WTC11 (cell line): ENCODE results near the gene SEC22C. TPM values are rescaled to one million over a fixed set of nuclear protein-coding genes. Genes with fewer than 3 reads are reported as not detected.

Experiments
- ATAC-seq: fragments of 200-7000 bp; cut with Tn5 transposase; 2 replicates; pipeline ENCODE4 v1.10.0; 2021; ENCODE audit warnings: mild to moderate bottlenecking, moderate library complexity
- CTCF ChIA-PET: fragments of 300-600 bp; sonication (Branson Sonifier 250); formaldehyde crosslinking; loops from one replicate; lab custom pipeline; 2021; ENCODE audit warnings: antibody characterized with exemption; lab: Charles Lee
- POLR2A ChIA-PET: fragments of 350-600 bp; sonication (Branson Sonifier 250); formaldehyde crosslinking; loops from one replicate; lab custom pipeline; 2021; ENCODE audit warnings: antibody characterized with exemption; lab: Charles Lee
- DNase-seq: peaks from one replicate; pipeline ENCODE4 v3.0.0; 2021; ENCODE audit warnings: low spot score
- H3K27ac Mint-ChIP-seq: 2 replicates; pipeline ENCODE4 v1.8.0; 2021; ENCODE audit warnings: mixed read lengths
- H3K27me3 Mint-ChIP-seq: 2 replicates; pipeline ENCODE4 v1.8.0; 2021; ENCODE audit warnings: low read depth, mild to moderate bottlenecking, moderate library complexity, mixed read lengths
- H3K36me3 Mint-ChIP-seq: 2 replicates; pipeline ENCODE4 v1.8.0; 2021; ENCODE audit warnings: mixed read lengths
- H3K4me1 Mint-ChIP-seq: 2 replicates; pipeline ENCODE4 v1.8.0; 2022; ENCODE audit warnings: mixed read lengths
- H3K4me3 Mint-ChIP-seq: 2 replicates; pipeline ENCODE4 v1.8.0; 2021; ENCODE audit warnings: mild to moderate bottlenecking, moderate library complexity, mixed read lengths
- H3K9me3 Mint-ChIP-seq: 2 replicates; pipeline ENCODE4 v1.8.0; 2021; ENCODE audit warnings: mixed read lengths
- AFF4 ChIP-seq: sonication (generic); formaldehyde crosslinking; IDR thresholded peaks from 2 replicates; pipeline ENCODE4 v1.8.1; 2023; ENCODE audit warnings: mild to moderate bottlenecking, missing genetic modification reagents, borderline replicate concordance
- ATF3 ChIP-seq: sonication (generic); formaldehyde crosslinking; conservative IDR thresholded peaks from 2 replicates; pipeline ENCODE4 v1.8.1; 2022; ENCODE audit warnings: mild to moderate bottlenecking, missing genetic modification reagents
- CREM ChIP-seq: sonication (generic); formaldehyde crosslinking; IDR thresholded peaks from 2 replicates; pipeline ENCODE4 v1.8.1; 2022; ENCODE audit warnings: mild to moderate bottlenecking, missing genetic modification reagents, moderate library complexity
- E2F5 ChIP-seq: sonication (generic); formaldehyde crosslinking; IDR thresholded peaks from 2 replicates; pipeline ENCODE4 v1.8.1; 2022; ENCODE audit warnings: mild to moderate bottlenecking, moderate library complexity, missing genetic modification reagents
- ELF4 ChIP-seq: sonication (generic); formaldehyde crosslinking; IDR thresholded peaks from 2 replicates; pipeline ENCODE4 v1.8.1; 2022; ENCODE audit warnings: low read depth, mild to moderate bottlenecking, moderate library complexity, missing genetic modification reagents
- ETV6 ChIP-seq: sonication (generic); formaldehyde crosslinking; IDR thresholded peaks from 2 replicates; pipeline ENCODE4 v1.8.1; 2022; ENCODE audit warnings: mild to moderate bottlenecking, missing genetic modification reagents
- GRHL2 ChIP-seq: fragments of 250-450 bp; sonication (Bioruptor Pico); IDR thresholded peaks from 2 replicates; pipeline ENCODE4 v1.8.0; 2022; ENCODE audit warnings: mild to moderate bottlenecking, moderate library complexity; ENCODE audit not compliant: insufficient replicate concordance, severe bottlenecking
- HMGA2 ChIP-seq: fragments of 250-450 bp; sonication (Bioruptor Pico); IDR thresholded peaks from 2 replicates; pipeline ENCODE4 v1.4.0; 2021; ENCODE audit warnings: mild to moderate bottlenecking, moderate library complexity
- IRF1 ChIP-seq: sonication (generic); formaldehyde crosslinking; IDR thresholded peaks from 2 replicates; pipeline ENCODE4 v1.8.0; 2023; ENCODE audit warnings: missing genetic modification reagents
- JAZF1 ChIP-seq: fragments of 250-450 bp; sonication (Bioruptor Pico); IDR thresholded peaks from 2 replicates; pipeline ENCODE4 v1.9.0; 2021; ENCODE audit warnings: moderate library complexity, mild to moderate bottlenecking, inconsistent platforms
- MAX ChIP-seq: sonication (generic); formaldehyde crosslinking; IDR thresholded peaks from 2 replicates; pipeline ENCODE4 v1.8.0; 2022; ENCODE audit warnings: mild to moderate bottlenecking, missing genetic modification reagents
- MXD4 ChIP-seq: fragments of 250-450 bp; sonication (Bioruptor Pico); IDR thresholded peaks from 2 replicates; pipeline ENCODE4 v1.8.0; 2021; ENCODE audit warnings: mild to moderate bottlenecking, moderate library complexity, borderline replicate concordance
- NR1H2 ChIP-seq: sonication (generic); formaldehyde crosslinking; IDR thresholded peaks from 2 replicates; pipeline ENCODE4 v1.9.0; 2021; ENCODE audit warnings: mild to moderate bottlenecking, moderate library complexity, missing genetic modification reagents
- NR3C1 ChIP-seq: sonication (generic); formaldehyde crosslinking; conservative IDR thresholded peaks from 2 replicates; pipeline ENCODE4 v1.8.1; 2023; ENCODE audit warnings: low read depth, mild to moderate bottlenecking, missing genetic modification reagents
- SMAD3 ChIP-seq: sonication (generic); formaldehyde crosslinking; IDR thresholded peaks from 2 replicates; pipeline ENCODE4 v1.8.0; 2022; ENCODE audit warnings: missing genetic modification reagents, mild to moderate bottlenecking, borderline replicate concordance
- TP53 ChIP-seq: sonication (generic); formaldehyde crosslinking; IDR thresholded peaks from 2 replicates; pipeline ENCODE4 v1.8.1; 2023; ENCODE audit warnings: mild to moderate bottlenecking, missing genetic modification reagents
- USF2 ChIP-seq: sonication (generic); formaldehyde crosslinking; IDR thresholded peaks from 2 replicates; pipeline ENCODE4 v1.8.1; 2023; ENCODE audit warnings: mild to moderate bottlenecking, missing genetic modification reagents, moderate library complexity
- ZBTB21 ChIP-seq: sonication (generic); formaldehyde crosslinking; IDR thresholded peaks from 2 replicates; pipeline ENCODE4 v1.8.1; 2023; ENCODE audit warnings: mild to moderate bottlenecking, missing genetic modification reagents, borderline replicate concordance
- ZMAT4 ChIP-seq: fragments of 250-450 bp; sonication (Bioruptor Pico); IDR thresholded peaks from 2 replicates; pipeline ENCODE4 v1.9.0; 2021; ENCODE audit warnings: mild to moderate bottlenecking
- ZNF416 ChIP-seq: fragments of 250-450 bp; sonication (Bioruptor Pico); IDR thresholded peaks from 2 replicates; pipeline ENCODE4 v1.9.0; 2021; ENCODE audit warnings: mild to moderate bottlenecking, inconsistent platforms
- ZNF532 ChIP-seq: fragments of 250-450 bp; sonication (Bioruptor Pico); IDR thresholded peaks from 2 replicates; pipeline ENCODE4 v1.9.0; 2021; ENCODE audit warnings: mild to moderate bottlenecking, borderline replicate concordance
- total RNA-seq: library from RNA; stranded (reverse); gene quantifications from 3 replicates; pipeline ENCODE4 v1.2.3, GENCODE V29; 2021

Gene SEC22C
- total RNA-seq, 1 experiment from 2014 or later: 37.0 TPM

GRCh38 chr3:42589382-42590109, 7.8 kb upstream of the SEC22C start (continued):
- TF ChIP-seq HMGA2 (CRISPR knock-in tag): no peak
- no peak for TF ChIP-seq E2F5 (CRISPR knock-in tag)
- no peak for TF ChIP-seq MAX (CRISPR knock-in tag)
- TF ChIP-seq USF2 (CRISPR knock-in tag): no peak
- TF ChIP-seq SMAD3: no peak
- no peak for TF ChIP-seq MXD4 (CRISPR knock-in tag)
- no peak for TF ChIP-seq GRHL2 (CRISPR knock-in tag)
- TF ChIP-seq NR1H2 (CRISPR knock-in tag): no peak

- H3K27ac Mint-ChIP-seq: no peak overlapping the region
- POLR2A ChIA-PET: no interaction called here
- no peak for TF ChIP-seq JAZF1 (CRISPR knock-in tag)
- TF ChIP-seq ZBTB21 (CRISPR knock-in tag): no peak
- TF ChIP-seq IRF1 (CRISPR knock-in tag): no peak
- TF ChIP-seq AFF4 (CRISPR knock-in tag): no peak
- no peak for TF ChIP-seq TP53 (CRISPR knock-in tag)
- no peak for TF ChIP-seq ETV6 (CRISPR knock-in tag)
- TF ChIP-seq ZNF532 (CRISPR knock-in tag): no peak
- no peak for TF ChIP-seq ATF3
- no peak for TF ChIP-seq USF2 (CRISPR knock-in tag)
- no peak for TF ChIP-seq ZMAT4 (CRISPR knock-in tag)
- TF ChIP-seq ZNF416 (CRISPR knock-in tag): no peak
- no peak for TF ChIP-seq MAX (CRISPR knock-in tag)
- TF ChIP-seq ELF4 (CRISPR knock-in tag): no peak
- no peak for TF ChIP-seq NR3C1
- no peak for TF ChIP-seq CREM (CRISPR knock-in tag)
Measured at GRCh38 chr3:42588625-42589024, 6.9 kb upstream of the SEC22C start.

More at GRCh38 chr3:42588625-42589024, 6.9 kb upstream of the SEC22C start:
- no peak for ATAC-seq
- CTCF ChIA-PET: interaction anchor here (1.5 kb wide), 1 partner anchor 12 kb away, joined by 3 read pairs; the partner anchor contains the start of gene NKTR
- Mint-ChIP-seq H3K36me3 (peaks cover 19% of the 10 kb centered on the region), H3K4me3 (no peak overlapping the region), H3K27me3 (no peaks in the 10 kb centered on the region), H3K9me3 (no peaks in the 10 kb centered on the region), H3K4me1 (peaks cover 38% of the 10 kb centered on the region)
- DNase-seq: no peak
